AG09319 (cell line): Measurements from ENCODE around the gene TANK.
A peak's percentile ranks its signal among the peaks of the same experiment; 100 is the strongest.

Experiments used
- DNase-seq: peaks from one replicate; pipeline ENCODE4 v3.0.0-alpha.2; 2010; ENCODE audit warnings: low read depth; ENCODE audit errors: extremely low read depth
- CTCF ChIP-seq: IDR thresholded peaks from 2 replicates; pipeline ENCODE4 v1.5.1; 2011; ENCODE audit warnings: low read depth, mild to moderate bottlenecking, inconsistent platforms, low read length, moderate library complexity

Gene TANK

GRCh38 chr2:161116509-161116908 lies 43.7 kb upstream of the TANK start:
- TF ChIP-seq CTCF, result no peak
- no peak for DNase-seq

GRCh38 chr2:161117506-161117905 lies 42.7 kb upstream of the TANK start:
- no peak for DNase-seq
- TF ChIP-seq CTCF, result no peak

GRCh38 chr2:161118722-161119121 lies 41.5 kb upstream of the TANK start:
- no peak for TF ChIP-seq CTCF
- no peak for DNase-seq

- no peak for DNase-seq
- TF ChIP-seq CTCF, result no peak
Observed at GRCh38 chr2:161119483-161119882, 40.7 kb upstream of the TANK start.

GRCh38 chr2:161120775-161121174 lies 39.5 kb upstream of the TANK start:
- no peak for TF ChIP-seq CTCF
- no peak for DNase-seq

- TF ChIP-seq CTCF, result no peak
- no peak for DNase-seq
Observed at GRCh38 chr2:161121622-161122021, 38.6 kb upstream of the TANK start.

GRCh38 chr2:161122772-161123530 lies 37.3 kb upstream of the TANK start:
- peak; percentile 78 for DNase-seq

More at GRCh38 chr2:161122772-161123530, 37.3 kb upstream of the TANK start:
- TF ChIP-seq CTCF, result no peak
